Keratinocyte (primary cell): ENCODE results near the gene FST.

ENCODE experiments used
- CTCF ChIP-seq, 3 experiments: IDR thresholded peaks in 1 of 3; conservative IDR thresholded peaks in 1 of 3; optimal IDR thresholded peaks in 1 of 3; 2 replicates in 2 of 3; 3 replicates in 1 of 3; pipeline versions ENCODE3 to v1.5.1; 2011; ENCODE audit warnings: low read length in 3 of 3, mild to moderate bottlenecking in 3 of 3, moderate library complexity in 2 of 3, control low read depth in 1 of 3, inconsistent platforms in 1 of 3; ENCODE audit not compliant: insufficient read depth in 2 of 3; ENCODE audit errors: extremely low read depth in 1 of 3
- EZH2 ChIP-seq: IDR thresholded peaks from one replicate; pipeline ENCODE4 v1.6.1; 2012; ENCODE audit warnings: inconsistent platforms, mild to moderate bottlenecking, low read length, moderate library complexity

- TF ChIP-seq CTCF (optimal IDR thresholded peaks at IDR 0.05 in 1 of 3, IDR thresholded peaks at IDR 0.05 in 1 of 3, conservative IDR thresholded peaks at IDR 0.05 in 1 of 3; ENCODE audit: extremely low read depth in 1 of 3, insufficient read depth in 2 of 3, low read length in 3 of 3) = no peak
- no peak for TF ChIP-seq EZH2
Measured at GRCh38 chr5:53501054-53501453, 20.6 kb downstream of the FST start.
